Muscle layer of colon (tissue), 2 donors: ENCODE data around the gene CEP83.

ENCODE experiments used
- H3K27ac ChIP-seq: one replicate; pipeline ENCODE4 v1.7.0; 2013; ENCODE audit warnings: low read depth, mild to moderate bottlenecking, low read length, moderate library complexity
- H3K27me3 ChIP-seq, 2 donors: one replicate each; pipeline ENCODE4 v1.7.0; 2013; ENCODE audit warnings: low read length in 2 of 2, mild to moderate bottlenecking in 2 of 2; ENCODE audit not compliant: insufficient read depth in 2 of 2, control insufficient read depth in 1 of 2
- H3K36me3 ChIP-seq: one replicate; pipeline ENCODE4 v1.7.0; 2013; ENCODE audit warnings: mild to moderate bottlenecking, low read length; ENCODE audit not compliant: insufficient read depth
- H3K4me1 ChIP-seq: one replicate; pipeline ENCODE4 v1.7.0; 2013; ENCODE audit warnings: mild to moderate bottlenecking, low read length; ENCODE audit not compliant: insufficient read depth
- H3K4me3 ChIP-seq, 2 donors: one replicate each; pipeline ENCODE4 v1.7.0; 2013; ENCODE audit warnings: low read length in 2 of 2, low read depth in 1 of 2, mild to moderate bottlenecking in 1 of 2, moderate library complexity in 1 of 2
- H3K9ac ChIP-seq: one replicate; pipeline ENCODE4 v1.7.0; 2013; ENCODE audit warnings: low read length
- H3K9me3 ChIP-seq: one replicate; pipeline ENCODE4 v1.7.0; 2013; ENCODE audit warnings: mild to moderate bottlenecking, low read length
- donor health status: abdominal sarcoma.
- donor health status: Adenocarcinoma of cecum.

CEP83 gene

GRCh38 chr12:94372461-94372860 lies 87.2 kb downstream of the CEP83 start:
- no peaks in the 10 kb centered on the region for H3K4me1 ChIP-seq
- H3K9ac ChIP-seq: no peak overlapping the region
- no peaks in the 10 kb centered on the region for H3K9me3 ChIP-seq
- no peak overlapping the region for H3K27ac ChIP-seq
- no peaks in the 10 kb centered on the region for H3K27me3 ChIP-seq
- H3K36me3 ChIP-seq: no peaks in the 10 kb centered on the region
- H3K4me3 ChIP-seq: no peak overlapping the region

- peaks cover 5% of the 10 kb centered on the region for H3K36me3 ChIP-seq
- no peaks in the 10 kb centered on the region for H3K4me1 ChIP-seq
- no peak overlapping the region for H3K27ac ChIP-seq
- no peaks in the 10 kb centered on the region for H3K27me3 ChIP-seq
- no peak overlapping the region for H3K9ac ChIP-seq
- peaks cover 3% of the 10 kb centered on the region for H3K9me3 ChIP-seq
- H3K4me3 ChIP-seq: no peak overlapping the region
Measured at GRCh38 chr12:94362653-94363052, 97.0 kb downstream of the CEP83 start.

GRCh38 chr12:94359761-94360160 lies 99.9 kb downstream of the CEP83 start:
- no peak overlapping the region for H3K27ac ChIP-seq

GRCh38 chr12:94353130-94353529 lies 106.5 kb downstream of the CEP83 start:
- H3K4me1 ChIP-seq: no peaks in the 10 kb centered on the region
- H3K27me3 ChIP-seq: no peaks in the 10 kb centered on the region
- no peaks in the 10 kb centered on the region for H3K36me3 ChIP-seq
- H3K27ac ChIP-seq: no peak overlapping the region
- H3K9me3 ChIP-seq: peaks cover 12% of the 10 kb centered on the region
- H3K9ac ChIP-seq: no peak overlapping the region
- H3K4me3 ChIP-seq: no peak overlapping the region

More at GRCh38 chr12:94359761-94360160, 99.9 kb downstream of the CEP83 start:
- H3K9me3 ChIP-seq: peaks cover 3% of the 10 kb centered on the region
- H3K9ac ChIP-seq: no peak overlapping the region
- H3K4me1 ChIP-seq: no peaks in the 10 kb centered on the region
- H3K4me3 ChIP-seq: no peak overlapping the region
- H3K36me3 ChIP-seq: no peaks in the 10 kb centered on the region
- H3K27me3 ChIP-seq: no peaks in the 10 kb centered on the region

- H3K27me3 ChIP-seq: no peaks in the 10 kb centered on the region
Measured at GRCh38 chr12:94340573-94340972, 119.1 kb downstream of the CEP83 start.

GRCh38 chr12:94338006-94338794 lies 121.5 kb downstream of the CEP83 start:
- Histone ChIP-seq H3K27me3 (no peaks in the 10 kb centered on the region), H3K4me1 (no peaks in the 10 kb centered on the region), H3K4me3 (no peak overlapping the region), H3K27ac (no peak overlapping the region), H3K36me3 (no peaks in the 10 kb centered on the region), H3K9ac (no peak overlapping the region), H3K9me3 (no peaks in the 10 kb centered on the region)

More at GRCh38 chr12:94340573-94340972, 119.1 kb downstream of the CEP83 start:
- no peak overlapping the region for H3K9ac ChIP-seq
- H3K4me1 ChIP-seq: no peaks in the 10 kb centered on the region
- H3K4me3 ChIP-seq: no peak overlapping the region
- no peaks in the 10 kb centered on the region for H3K9me3 ChIP-seq
- H3K27ac ChIP-seq: no peak overlapping the region
- peaks cover under 1% of the 10 kb centered on the region for H3K36me3 ChIP-seq

- Histone ChIP-seq H3K9ac (no peak overlapping the region), H3K36me3 (no peaks in the 10 kb centered on the region), H3K27ac (no peak overlapping the region), H3K4me3 (no peak overlapping the region), H3K27me3 (no peaks in the 10 kb centered on the region), H3K9me3 (no peaks in the 10 kb centered on the region), H3K4me1 (no peaks in the 10 kb centered on the region)
Measured at GRCh38 chr12:94336211-94336925, 123.3 kb downstream of the CEP83 start.

- Histone ChIP-seq H3K9me3 (no peaks in the 10 kb centered on the region), H3K4me3 (no peak overlapping the region), H3K36me3 (no peaks in the 10 kb centered on the region), H3K9ac (no peak overlapping the region), H3K4me1 (no peaks in the 10 kb centered on the region), H3K27me3 (no peaks in the 10 kb centered on the region), H3K27ac (no peak overlapping the region)
Measured at GRCh38 chr12:94333396-94333795, 126.3 kb downstream of the CEP83 start.

- no peaks in the 10 kb centered on the region for H3K27me3 ChIP-seq
- no peaks in the 10 kb centered on the region for H3K9me3 ChIP-seq
- no peak overlapping the region for H3K9ac ChIP-seq
- peaks cover 7% of the 10 kb centered on the region for H3K36me3 ChIP-seq
- H3K27ac ChIP-seq: no peak overlapping the region
- no peak overlapping the region for H3K4me3 ChIP-seq
- no peaks in the 10 kb centered on the region for H3K4me1 ChIP-seq
Measured at GRCh38 chr12:94329366-94329765, 130.3 kb downstream of the CEP83 start.

- Histone ChIP-seq H3K36me3 (peaks cover 12% of the 10 kb centered on the region), H3K4me3 (no peak overlapping the region), H3K27me3 (no peaks in the 10 kb centered on the region), H3K9me3 (no peaks in the 10 kb centered on the region), H3K9ac (no peak overlapping the region), H3K4me1 (no peaks in the 10 kb centered on the region), H3K27ac (no peak overlapping the region)
Measured at GRCh38 chr12:94327809-94328208, 131.9 kb downstream of the CEP83 start.

- peaks cover 19% of the 10 kb centered on the region for H3K36me3 ChIP-seq
- no peak overlapping the region for H3K9ac ChIP-seq
- H3K27ac ChIP-seq: no peak overlapping the region
- no peaks in the 10 kb centered on the region for H3K4me1 ChIP-seq
- H3K9me3 ChIP-seq: no peaks in the 10 kb centered on the region
- no peak overlapping the region for H3K4me3 ChIP-seq
- H3K27me3 ChIP-seq: no peaks in the 10 kb centered on the region
Measured at GRCh38 chr12:94326727-94327126, 132.9 kb downstream of the CEP83 start.
